Measurements from ENCODE around the gene ARHGEF11.

GRCh38 chr1:156927215-156928042 lies 118.1 kb downstream of the ARHGEF11 start:
- TF ChIP-seq POLR2A (IDR thresholded peaks at IDR 0.05) (no peak), CTCF (IDR thresholded peaks at IDR 0.05) (peak; percentile 56 to 83 (median 64)), POLR2AphosphoS5 (IDR thresholded peaks at IDR 0.05) (no peak), EP300 (IDR thresholded peaks at IDR 0.05) (no peak)

Data from upper lobe of left lung (tissue), 4 donors.